Glomerular visceral epithelial cell (primary cell): ENCODE results near the gene TNFSF13B.

Experiments
- DNase-seq: peaks from one replicate; pipeline ENCODE4 v3.0.0-alpha.2; 2016; ENCODE audit errors: extremely low spot score

TNFSF13B gene

DNA sequence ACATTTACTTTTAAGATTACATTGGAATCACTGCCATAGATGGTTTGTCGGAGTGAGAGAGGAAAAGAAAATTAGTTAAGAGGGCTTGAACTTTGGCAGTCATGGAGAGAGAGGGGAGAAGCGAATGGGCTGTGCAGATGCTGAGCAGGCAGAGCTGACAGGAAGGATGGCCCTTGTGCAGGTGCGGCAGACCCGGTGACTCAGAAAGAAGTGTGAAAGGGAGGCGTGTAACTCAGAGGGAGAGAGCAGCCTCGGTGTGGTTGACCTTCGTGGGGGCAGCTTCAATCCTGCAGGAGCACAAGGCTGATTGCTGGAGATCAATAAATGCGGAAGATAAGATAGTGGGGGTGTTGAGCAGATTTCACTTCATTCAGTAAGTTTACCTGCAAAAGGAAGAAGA is 76.9 kb downstream of the TNFSF13B start:
- no peak for DNase-seq

DNA sequence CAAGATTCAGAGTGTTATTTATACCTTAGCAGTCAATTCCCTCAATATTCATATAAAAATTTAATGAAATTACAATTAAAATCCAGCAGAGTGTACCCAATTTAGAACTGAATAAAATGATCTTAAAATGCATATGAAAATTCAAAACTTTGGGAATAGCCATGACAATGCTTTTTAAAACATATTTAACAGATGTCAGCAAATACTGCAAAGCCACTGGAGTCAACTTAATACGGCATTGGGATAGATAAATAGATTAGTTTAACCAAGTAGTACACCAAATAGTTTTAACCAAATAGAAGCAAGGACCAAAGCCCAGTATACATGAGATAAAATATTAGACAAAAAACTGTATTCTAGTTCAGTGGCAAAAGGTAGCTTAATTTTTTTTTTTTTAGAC is 79.8 kb downstream of the TNFSF13B start:
- DNase-seq, result no peak

DNA sequence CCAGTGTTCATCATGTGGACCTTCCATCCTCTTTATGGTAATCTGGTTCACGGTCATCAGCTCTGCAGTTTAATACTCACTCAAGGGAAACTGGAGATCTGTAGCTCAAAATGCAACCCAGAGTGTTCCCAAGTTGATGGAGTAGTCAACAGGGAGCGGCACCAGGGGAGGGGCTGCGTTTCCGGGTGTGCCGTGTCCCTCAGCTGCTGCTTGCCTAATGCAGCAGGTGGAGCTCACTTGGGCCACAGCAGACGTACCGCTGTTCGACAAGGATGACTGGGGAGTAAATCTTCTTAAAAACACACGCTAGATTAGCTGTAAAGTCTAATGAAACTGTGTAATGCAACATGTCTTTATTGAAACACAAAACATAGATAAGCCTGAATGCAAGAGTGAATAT is 81.1 kb downstream of the TNFSF13B start:
- no peak for DNase-seq

DNA sequence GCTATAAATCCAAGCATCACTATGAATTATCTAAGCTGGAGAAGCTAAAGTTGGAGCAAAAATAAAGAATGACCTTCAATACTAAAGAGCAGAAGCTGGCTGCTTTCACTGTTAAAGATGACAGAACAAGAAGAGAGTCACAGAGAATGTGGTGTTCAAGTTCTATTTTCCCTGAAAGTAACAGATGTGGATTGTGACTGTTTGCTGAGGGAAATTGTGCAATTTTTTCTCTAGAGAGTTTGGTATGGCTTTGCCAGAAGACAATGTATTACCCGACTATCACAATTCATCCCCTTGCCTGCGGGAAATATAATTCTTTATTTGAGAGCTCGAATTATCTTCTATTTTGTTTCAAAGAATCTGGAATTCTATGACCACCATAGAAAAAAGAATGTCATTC is 83.1 kb downstream of the TNFSF13B start:
- DNase-seq, result no peak

DNA sequence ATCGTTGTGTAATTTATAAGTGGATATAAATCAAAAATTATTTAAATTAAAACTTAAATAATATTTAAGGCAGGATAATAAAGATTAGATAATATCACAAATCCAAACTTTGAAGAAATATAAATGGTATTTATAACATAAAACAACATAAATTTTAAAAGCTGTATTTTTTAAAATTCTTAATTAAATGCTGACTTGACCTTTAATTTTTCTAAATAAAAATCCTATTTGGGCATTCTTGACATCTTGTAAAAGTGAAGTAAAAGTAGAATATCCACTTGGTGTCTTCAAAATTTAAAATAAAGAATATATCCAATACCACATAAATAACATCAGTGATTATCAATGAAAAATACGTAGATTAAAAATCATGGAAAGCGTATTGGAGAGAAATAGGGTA is 87.7 kb downstream of the TNFSF13B start:
- no peak for DNase-seq
